Stomach (tissue), 9 donors: ENCODE data around the gene NCAN. TPM values are rescaled to one million over a fixed set of nuclear protein-coding genes. Genes with fewer than 3 reads are reported as not detected.

Source experiments
- DNase-seq, 2 donors: peaks; one replicate each; pipeline versions ENCODE4 v3.0.0 to v3.0.0-alpha.2; 2013 to 2019
- H3K27ac ChIP-seq, 5 donors: fragments of 200-600 bp in 4 of 5; sonication (generic) in 4 of 5; one replicate each; pipeline ENCODE4 v1.5.1; 2013 to 2019; ENCODE audit warnings: mild to moderate bottlenecking in 1 of 5, moderate library complexity in 1 of 5
- H3K27me3 ChIP-seq, 3 donors: fragments of 200-600 bp; sonication (generic); one replicate each; pipeline ENCODE4 v1.5.1; 2017 to 2019; ENCODE audit warnings: mixed run types in 1 of 3
- H3K36me3 ChIP-seq, 4 donors: fragments of 200-600 bp; sonication (generic); 1 replicate in 3 of 4; 2 replicates in 1 of 4; pipeline ENCODE4 v1.5.1; 2016 to 2019
- H3K4me1 ChIP-seq, 4 donors: fragments of 200-600 bp; sonication (generic); one replicate each; pipeline ENCODE4 v1.5.1; 2016 to 2019
- H3K4me3 ChIP-seq, 4 donors: fragments of 200-600 bp; sonication (generic) in 3 of 4; one replicate each; pipeline ENCODE4 v1.5.1; 2016 to 2019; ENCODE audit warnings: mild to moderate bottlenecking in 1 of 4
- H3K9me3 ChIP-seq, 4 donors: fragments of 200-600 bp; sonication (generic); one replicate each; pipeline ENCODE4 v1.5.1; 2016 to 2019
- CTCF ChIP-seq, 7 experiments: fragments of 450-650 bp in 4 of 7; fragments of 200-600 bp in 3 of 7; sonication (generic) in 3 of 7; IDR thresholded peaks; one replicate each; pipeline ENCODE4 v1.5.1; 2016 to 2019; ENCODE audit warnings: antibody characterized with exemption in 7 of 7, control low read depth in 2 of 7, mild to moderate bottlenecking in 1 of 7
- EP300 ChIP-seq: sonication (generic); formaldehyde crosslinking; IDR thresholded peaks from one replicate; pipeline ENCODE4 v1.6.1; 2017; ENCODE audit warnings: antibody characterized with exemption
- POLR2A ChIP-seq, 4 donors: fragments of 450-650 bp; IDR thresholded peaks; one replicate each; pipeline ENCODE4 v1.6.1; 2016; ENCODE audit warnings: antibody characterized with exemption in 4 of 4, control low read depth in 2 of 4, mild to moderate bottlenecking in 1 of 4, moderate library complexity in 1 of 4
- POLR2AphosphoS5 ChIP-seq, 3 donors: sonication (generic); formaldehyde crosslinking; IDR thresholded peaks; one replicate each; pipeline ENCODE4 v1.6.1; 2016; ENCODE audit warnings: antibody characterized with exemption in 3 of 3
- WGBS, 5 donors: extraction: QIAGEN DNeasy Blood & Tissue Kit in 3 of 5; methylation state at CpG; one replicate each; pipeline versions ENCODE4 v1.1.5 to v1.1.7; 2013 to 2018; 5-methylcytosine and 5-hydroxymethylcytosine counted together
- intact Hi-C: fragments of 100-400 bp; cut with DNase I; formaldehyde crosslinking; loops from one replicate; pipeline ENCODE4 v1.15.1; 2023; ENCODE audit warnings: low total_unique reads
- polyA plus RNA-seq, 3 donors: library from polyadenylated mRNA; stranded (reverse); fragments of 200-250 nt; gene quantifications; one replicate each; pipeline ENCODE4 v1.2.3, GENCODE V29; 2013
- total RNA-seq, 5 donors: library from RNA; depleted of rRNA; stranded (reverse); fragments of >200 nt; gene quantifications; one replicate each; pipeline versions ENCODE4 v1.1.0 to v1.2.3, GENCODE V29; 2014 to 2016
- donor health status: healthy with polysubstance abuse.
- donor health status: Bipolar disorder and iron deficiency.
- donor health status: healthy.

Gene NCAN
- total and polyA plus RNA-seq, 8 donors, result 0.05 to 1.7 (median 0.06) TPM; not detected in 5

- Histone ChIP-seq H3K27ac (no peak overlapping the region), H3K4me1 (peaks cover 7 to 24% (median 18%) of the 10 kb centered on the region in 4 donors), H3K36me3 (peaks cover under 1 to 27% (median 25%) of the 10 kb centered on the region in 4 donors), H3K4me3 (no peak overlapping the region), H3K9me3 (no peaks in the 10 kb centered on the region), H3K27me3 (peaks cover 0 to 33% (median 0%) of the 10 kb centered on the region in 3 donors)
- DNase-seq, result no peak
- no peak for TF ChIP-seq POLR2AphosphoS5 (IDR thresholded peaks at IDR 0.05)
- no peak for TF ChIP-seq EP300
- no peak for TF ChIP-seq CTCF (IDR thresholded peaks at IDR 0.05)
- TF ChIP-seq POLR2A (IDR thresholded peaks at IDR 0.05), result no peak
- intact Hi-C loops, result no loop called here
- 67 to 73% (median 72%) methylated on average over 13 of the region's 13 CpGs for WGBS, 5 donors
Measured at GRCh38 chr19:19204181-19204580, 7.6 kb upstream of the NCAN start.

- Histone ChIP-seq H3K9me3 (no peaks in the 10 kb centered on the region), H3K27me3 (peaks cover 0 to 49% (median 2%) of the 10 kb centered on the region in 3 donors), H3K4me1 (peaks cover 7 to 24% (median 18%) of the 10 kb centered on the region in 4 donors), H3K4me3 (no peak overlapping the region), H3K36me3 (peaks cover 0 to 14% (median 12%) of the 10 kb centered on the region in 4 donors), H3K27ac (no peak overlapping the region)
- 46 to 56% (median 49%) methylated on average over 13 to 14 of the region's 14 CpGs for WGBS, 5 donors
- TF ChIP-seq EP300 (no peak), POLR2AphosphoS5 (IDR thresholded peaks at IDR 0.05) (no peak), POLR2A (IDR thresholded peaks at IDR 0.05) (no peak), CTCF (IDR thresholded peaks at IDR 0.05) (no peak)
- intact Hi-C loops, result no loop called here
- DNase-seq, result peak in 1 of 2 donors; percentile 38
Measured at GRCh38 chr19:19205416-19206410, 6.0 kb upstream of the NCAN start.

- Histone ChIP-seq H3K27ac (no peak overlapping the region), H3K4me1 (peaks cover 7 to 19% (median 14%) of the 10 kb centered on the region in 4 donors), H3K4me3 (no peak overlapping the region), H3K27me3 (peaks cover 8 to 61% (median 14%) of the 10 kb centered on the region in 3 donors), H3K9me3 (no peaks in the 10 kb centered on the region), H3K36me3 (peaks cover 0 to 2% (median under 1%) of the 10 kb centered on the region in 4 donors)
- intact Hi-C loops, result no loop called here
- TF ChIP-seq POLR2AphosphoS5 (IDR thresholded peaks at IDR 0.05) (no peak), POLR2A (IDR thresholded peaks at IDR 0.05) (no peak), CTCF (IDR thresholded peaks at IDR 0.05) (no peak), EP300 (no peak)
- no peak for DNase-seq
- WGBS, 5 donors, result 44 to 53% (median 53%) methylated on average over 5 of the region's 5 CpGs
Measured at GRCh38 chr19:19206938-19207337, 4.8 kb upstream of the NCAN start.

- no peak for TF ChIP-seq POLR2A (IDR thresholded peaks at IDR 0.05)
- no peak for TF ChIP-seq POLR2AphosphoS5 (IDR thresholded peaks at IDR 0.05)
- TF ChIP-seq EP300, result no peak
- TF ChIP-seq CTCF (IDR thresholded peaks at IDR 0.05), result no peak
- Histone ChIP-seq H3K36me3 (no peaks in the 10 kb centered on the region), H3K4me3 (no peak overlapping the region), H3K27me3 (peaks cover 12 to 71% (median 23%) of the 10 kb centered on the region in 3 donors), H3K4me1 (peaks cover 0 to 10% (median 5%) of the 10 kb centered on the region in 4 donors), H3K27ac (no peak overlapping the region), H3K9me3 (no peaks in the 10 kb centered on the region)
- intact Hi-C loops, result no loop called here
- no peak for DNase-seq
- WGBS, 5 donors, result 51 to 70% (median 52%) methylated on average over 4 to 8 of the region's 8 CpGs
Measured at GRCh38 chr19:19207637-19208572, 3.9 kb upstream of the NCAN start.
